Measurements from ENCODE around the gene C3orf18. TPM values are rescaled to one million over a fixed set of nuclear protein-coding genes. Genes with fewer than 3 reads are reported as not detected.

The C3orf18 gene
- total RNA-seq, 1 donor from 2014 or later = 3.9 TPM

DNA sequence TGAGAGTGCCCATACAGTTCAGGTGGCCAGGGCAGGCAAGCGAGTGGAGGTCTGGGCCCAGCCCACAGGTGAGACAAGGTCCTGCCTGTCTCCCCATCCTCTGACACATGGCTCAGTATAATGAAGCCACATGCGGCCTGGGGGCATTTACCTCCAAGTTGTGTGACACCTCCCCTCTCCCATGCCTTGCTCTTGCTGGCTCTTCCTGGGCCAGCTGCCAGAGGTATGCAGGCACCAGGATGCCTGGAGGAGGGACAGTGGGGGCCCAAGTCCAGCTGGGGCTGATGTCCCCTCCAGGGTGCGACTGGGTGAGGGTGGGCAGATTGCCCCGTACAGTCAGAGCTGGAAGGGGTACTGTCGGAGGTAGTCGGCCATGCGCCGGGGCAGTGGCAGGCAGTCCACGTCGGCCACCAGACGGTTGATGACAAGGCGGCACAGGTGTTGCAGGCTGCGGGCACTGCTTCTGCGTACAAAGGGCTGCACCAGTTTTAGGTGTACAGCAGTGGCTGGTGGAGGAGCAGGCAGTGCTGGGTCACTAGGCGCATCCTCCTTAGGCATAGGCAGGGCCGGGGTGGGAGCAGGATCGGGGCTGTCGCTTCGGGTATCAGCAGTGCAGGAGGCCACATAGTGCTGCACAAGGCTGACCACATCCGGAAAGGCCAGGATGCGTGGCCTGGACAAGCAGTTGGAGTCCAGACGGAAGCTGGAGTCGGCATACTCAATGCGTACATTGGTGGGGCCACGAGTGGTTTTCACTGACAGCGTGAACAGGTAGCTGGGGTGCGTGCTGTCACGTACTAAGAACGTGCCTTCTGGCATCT, 39.9 kb upstream of the C3orf18 start:
- Mint-ChIP-seq H3K9me3 (ENCODE audit: unreplicated experiment) (no peaks in the 10 kb centered on the region), H3K36me3 (ENCODE audit: unreplicated experiment) (no peaks in the 10 kb centered on the region), H3K27ac (ENCODE audit: unreplicated experiment) (no peak overlapping the region), H3K4me3 (ENCODE audit: unreplicated experiment) (no peak overlapping the region), H3K27me3 (ENCODE audit: unreplicated experiment) (no peaks in the 10 kb centered on the region), H3K4me1 (ENCODE audit: unreplicated experiment) (peaks cover 18% of the 10 kb centered on the region)
- TF ChIP-seq, protein P1, sequence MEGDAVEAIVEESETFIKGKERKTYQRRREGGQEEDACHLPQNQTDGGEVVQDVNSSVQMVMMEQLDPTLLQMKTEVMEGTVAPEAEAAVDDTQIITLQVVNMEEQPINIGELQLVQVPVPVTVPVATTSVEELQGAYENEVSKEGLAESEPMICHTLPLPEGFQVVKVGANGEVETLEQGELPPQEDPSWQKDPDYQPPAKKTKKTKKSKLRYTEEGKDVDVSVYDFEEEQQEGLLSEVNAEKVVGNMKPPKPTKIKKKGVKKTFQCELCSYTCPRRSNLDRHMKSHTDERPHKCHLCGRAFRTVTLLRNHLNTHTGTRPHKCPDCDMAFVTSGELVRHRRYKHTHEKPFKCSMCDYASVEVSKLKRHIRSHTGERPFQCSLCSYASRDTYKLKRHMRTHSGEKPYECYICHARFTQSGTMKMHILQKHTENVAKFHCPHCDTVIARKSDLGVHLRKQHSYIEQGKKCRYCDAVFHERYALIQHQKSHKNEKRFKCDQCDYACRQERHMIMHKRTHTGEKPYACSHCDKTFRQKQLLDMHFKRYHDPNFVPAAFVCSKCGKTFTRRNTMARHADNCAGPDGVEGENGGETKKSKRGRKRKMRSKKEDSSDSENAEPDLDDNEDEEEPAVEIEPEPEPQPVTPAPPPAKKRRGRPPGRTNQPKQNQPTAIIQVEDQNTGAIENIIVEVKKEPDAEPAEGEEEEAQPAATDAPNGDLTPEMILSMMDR (IDR thresholded peaks at IDR 0.05) = no peak
- no peak for DNase-seq (ENCODE audit: extremely low spot score, unreplicated experiment)

DNA sequence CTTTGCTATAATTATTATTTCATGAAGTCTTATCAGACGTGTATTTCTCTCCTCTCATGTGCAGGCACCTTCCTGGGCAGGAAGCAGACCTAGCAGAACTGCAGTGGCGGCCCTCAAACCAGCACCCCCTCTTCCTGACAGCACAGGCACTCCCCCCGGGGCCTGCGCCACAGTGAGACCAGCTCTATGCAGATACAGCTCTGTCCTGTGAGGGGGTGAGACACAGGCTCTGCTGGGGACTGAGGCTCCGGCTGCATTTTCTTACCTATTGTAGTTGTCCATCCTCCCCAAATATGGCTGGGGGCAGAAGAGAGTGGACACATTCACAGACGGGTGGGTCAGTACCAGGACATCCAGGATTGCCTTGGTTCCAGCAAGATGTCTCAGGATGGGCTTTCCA, 39.0 kb upstream of the C3orf18 start:
- Mint-ChIP-seq H3K9me3 (ENCODE audit: unreplicated experiment) (no peaks in the 10 kb centered on the region), H3K4me1 (ENCODE audit: unreplicated experiment) (peaks cover 19% of the 10 kb centered on the region), H3K27ac (ENCODE audit: unreplicated experiment) (no peak overlapping the region), H3K27me3 (ENCODE audit: unreplicated experiment) (no peaks in the 10 kb centered on the region), H3K36me3 (ENCODE audit: unreplicated experiment) (no peaks in the 10 kb centered on the region), H3K4me3 (ENCODE audit: unreplicated experiment) (no peak overlapping the region)
- TF ChIP-seq, protein P1 (IDR thresholded peaks at IDR 0.05) = no peak
- no peak for DNase-seq (ENCODE audit: extremely low spot score, unreplicated experiment)

DNA sequence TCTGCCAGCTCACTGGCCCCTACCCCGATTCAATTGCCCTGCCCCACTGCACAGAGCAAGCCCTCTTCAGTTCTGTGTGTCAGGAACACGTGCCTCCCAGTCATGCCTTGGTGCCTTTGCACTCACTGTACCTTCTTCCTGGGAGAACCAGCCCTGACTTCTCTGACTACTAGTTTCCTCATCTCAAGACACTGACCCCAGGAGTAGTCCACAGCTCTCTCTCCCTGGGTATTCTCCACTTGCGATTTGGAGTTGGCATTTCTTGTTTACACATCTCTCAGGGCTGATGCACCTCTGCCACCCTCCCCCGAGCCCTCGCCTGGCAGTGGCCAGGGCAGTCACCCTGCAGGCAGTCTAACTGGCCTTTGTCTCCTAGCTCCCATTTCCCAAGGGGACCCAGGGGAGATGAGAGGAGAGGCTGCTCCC, 38.4 kb upstream of the C3orf18 start:
- peaks cover 23% of the 10 kb centered on the region for H3K4me1 Mint-ChIP-seq (ENCODE audit: unreplicated experiment)
- H3K4me3 Mint-ChIP-seq (ENCODE audit: unreplicated experiment) = no peak overlapping the region
- TF ChIP-seq, protein P1 (IDR thresholded peaks at IDR 0.05) = no peak
- H3K27ac Mint-ChIP-seq (ENCODE audit: unreplicated experiment) = no peak overlapping the region
- no peak for DNase-seq (ENCODE audit: extremely low spot score, unreplicated experiment)
- no peaks in the 10 kb centered on the region for H3K36me3 Mint-ChIP-seq (ENCODE audit: unreplicated experiment)
- H3K9me3 Mint-ChIP-seq (ENCODE audit: unreplicated experiment) = no peaks in the 10 kb centered on the region
- H3K27me3 Mint-ChIP-seq (ENCODE audit: unreplicated experiment) = no peaks in the 10 kb centered on the region

DNA sequence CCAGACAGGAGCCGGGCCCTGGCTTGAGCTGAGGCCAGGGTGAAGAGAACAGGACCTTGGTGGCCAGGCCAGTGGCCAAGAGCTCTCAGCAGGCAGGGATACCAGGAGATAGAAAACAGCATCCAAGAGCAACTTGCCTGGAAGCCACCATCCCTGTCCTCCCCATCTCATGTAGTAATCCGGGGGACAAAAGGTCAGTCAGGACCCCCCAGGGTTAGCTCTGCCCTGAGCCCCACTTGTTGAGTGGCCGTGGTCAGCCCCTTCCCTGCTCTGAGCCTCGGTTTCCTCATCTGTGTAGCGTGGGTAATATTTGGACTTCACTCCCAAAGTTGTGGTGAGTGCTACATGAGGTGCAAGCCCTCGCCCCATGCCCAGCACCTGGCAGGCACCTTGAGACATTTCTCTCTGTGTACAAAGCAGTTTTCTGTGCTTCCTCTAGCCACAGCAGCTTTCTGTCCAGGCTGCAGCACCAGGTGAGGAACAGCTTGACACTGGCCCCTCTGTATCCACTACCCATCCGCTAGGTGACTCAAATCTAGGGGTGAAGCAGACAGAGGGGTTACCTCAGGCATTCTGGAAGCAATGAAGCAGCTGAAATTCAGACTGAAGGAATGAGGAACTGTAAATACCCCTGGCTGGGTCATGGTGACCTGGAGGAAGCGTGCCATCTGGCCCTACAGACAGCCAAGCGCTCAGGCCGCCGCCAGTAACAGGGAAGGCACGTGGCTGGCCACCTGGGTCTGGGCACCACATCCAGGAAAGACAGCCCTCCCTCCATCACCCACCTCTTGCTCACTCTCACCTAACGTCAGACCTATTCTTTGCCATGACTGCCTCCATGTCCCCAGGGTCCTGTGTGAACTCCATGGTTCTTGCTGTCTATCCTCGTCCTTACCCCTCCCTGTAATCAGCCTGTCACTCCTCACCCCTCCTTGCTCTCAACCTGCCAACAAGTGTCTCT, 37.4 kb upstream of the C3orf18 start:
- H3K27me3 Mint-ChIP-seq (ENCODE audit: unreplicated experiment) = no peaks in the 10 kb centered on the region
- no peak overlapping the region for H3K27ac Mint-ChIP-seq (ENCODE audit: unreplicated experiment)
- no peak overlapping the region for H3K4me3 Mint-ChIP-seq (ENCODE audit: unreplicated experiment)
- no peak for DNase-seq (ENCODE audit: extremely low spot score, unreplicated experiment)
- H3K36me3 Mint-ChIP-seq (ENCODE audit: unreplicated experiment) = no peaks in the 10 kb centered on the region
- no peaks in the 10 kb centered on the region for H3K9me3 Mint-ChIP-seq (ENCODE audit: unreplicated experiment)
- H3K4me1 Mint-ChIP-seq (ENCODE audit: unreplicated experiment) = peaks cover 22% of the 10 kb centered on the region
- TF ChIP-seq, protein P1 (IDR thresholded peaks at IDR 0.05) = no peak

All from osteocyte (in vitro differentiated cells).